GM18511 (cell line): ENCODE results near the gene WDR11.
A peak's percentile ranks its signal among the peaks of the same experiment; 100 is the strongest.

Experiments used
- ATAC-seq: cut with Tn5 transposase; IDR thresholded peaks from one replicate; pipeline ENCODE4 v1.9.1; 2021; ENCODE audit warnings: mild to moderate bottlenecking, moderate library complexity; ENCODE audit not compliant: unreplicated experiment

Gene WDR11

DNA sequence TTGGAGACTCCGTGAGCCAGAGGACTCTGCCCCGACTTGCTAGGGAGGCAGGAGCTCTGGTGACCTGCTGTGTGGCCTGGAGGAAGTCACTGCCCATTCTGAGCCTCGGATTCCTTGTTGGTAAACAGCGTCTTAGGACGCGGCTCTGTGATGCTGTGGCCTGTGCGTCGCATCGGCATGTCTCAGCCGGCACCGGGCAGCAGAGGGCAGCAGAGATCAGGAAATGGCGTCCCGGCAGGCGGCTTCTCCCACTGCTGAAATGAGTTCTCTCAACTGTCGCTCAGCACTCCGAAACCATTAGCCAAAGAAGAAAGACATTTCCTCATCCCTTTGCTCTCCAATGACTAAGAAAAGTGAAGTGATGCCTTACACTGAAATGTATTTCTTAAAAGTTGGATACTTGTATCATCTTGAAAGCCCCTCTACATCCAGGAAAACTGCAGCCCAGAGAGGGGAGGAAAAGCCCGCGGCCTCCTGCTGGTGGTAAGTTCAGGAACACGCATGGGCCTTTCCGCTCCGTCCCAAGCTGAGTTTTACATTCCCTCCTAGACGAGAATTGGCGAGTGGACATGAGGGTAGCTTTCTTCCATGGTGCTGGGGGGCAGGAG is 91.7 kb downstream of the WDR11 start:
- peak; percentile 95 for ATAC-seq

DNA sequence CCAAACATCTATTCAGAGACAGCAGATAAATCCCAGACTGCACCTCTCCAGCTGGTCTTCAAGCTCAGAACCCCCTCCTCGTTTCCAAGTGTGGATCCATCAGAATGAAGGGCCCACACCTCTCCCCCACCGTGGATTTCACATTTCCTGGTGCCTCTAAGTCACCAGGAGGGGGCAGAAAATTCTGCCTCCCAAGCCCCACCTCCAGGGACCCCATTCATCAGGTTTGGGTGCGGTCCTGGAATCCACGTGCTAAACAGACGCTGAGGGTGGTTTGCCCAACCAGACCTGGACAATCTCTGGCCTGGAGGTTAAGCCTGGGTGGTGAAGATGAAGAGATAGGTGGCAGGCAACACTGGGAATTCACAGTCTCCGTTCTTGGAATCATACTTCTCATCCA is 92.4 kb downstream of the WDR11 start:
- ATAC-seq, result no peak

GRCh38 chr10:120944586-120945125 is 93.5 kb downstream of the WDR11 start:
- no peak for ATAC-seq

DNA sequence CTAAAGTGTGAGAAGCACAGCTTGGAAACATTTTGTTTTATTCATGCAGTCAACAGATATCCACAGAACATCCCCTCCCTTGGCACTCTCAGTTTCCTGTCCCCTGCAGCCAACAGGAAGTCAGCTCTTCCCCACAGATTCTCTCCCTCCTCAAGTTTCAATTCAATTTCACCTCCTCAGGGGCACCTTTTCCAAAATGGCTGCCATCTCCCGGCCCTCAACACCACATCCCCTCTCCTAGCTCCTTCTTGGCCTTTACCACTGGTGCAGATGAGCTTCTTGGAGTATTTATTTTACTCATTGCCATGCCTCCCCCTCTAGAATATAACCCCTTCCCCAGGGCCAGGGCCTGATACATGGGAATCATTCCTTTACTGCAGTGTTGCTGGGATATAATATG is 94.0 kb downstream of the WDR11 start:
- no peak for ATAC-seq

- ATAC-seq, result no peak
Measured at GRCh38 chr10:120945801-120946302, 94.7 kb downstream of the WDR11 start.

GRCh38 chr10:120946497-120946896 is 95.3 kb downstream of the WDR11 start:
- no peak for ATAC-seq

DNA sequence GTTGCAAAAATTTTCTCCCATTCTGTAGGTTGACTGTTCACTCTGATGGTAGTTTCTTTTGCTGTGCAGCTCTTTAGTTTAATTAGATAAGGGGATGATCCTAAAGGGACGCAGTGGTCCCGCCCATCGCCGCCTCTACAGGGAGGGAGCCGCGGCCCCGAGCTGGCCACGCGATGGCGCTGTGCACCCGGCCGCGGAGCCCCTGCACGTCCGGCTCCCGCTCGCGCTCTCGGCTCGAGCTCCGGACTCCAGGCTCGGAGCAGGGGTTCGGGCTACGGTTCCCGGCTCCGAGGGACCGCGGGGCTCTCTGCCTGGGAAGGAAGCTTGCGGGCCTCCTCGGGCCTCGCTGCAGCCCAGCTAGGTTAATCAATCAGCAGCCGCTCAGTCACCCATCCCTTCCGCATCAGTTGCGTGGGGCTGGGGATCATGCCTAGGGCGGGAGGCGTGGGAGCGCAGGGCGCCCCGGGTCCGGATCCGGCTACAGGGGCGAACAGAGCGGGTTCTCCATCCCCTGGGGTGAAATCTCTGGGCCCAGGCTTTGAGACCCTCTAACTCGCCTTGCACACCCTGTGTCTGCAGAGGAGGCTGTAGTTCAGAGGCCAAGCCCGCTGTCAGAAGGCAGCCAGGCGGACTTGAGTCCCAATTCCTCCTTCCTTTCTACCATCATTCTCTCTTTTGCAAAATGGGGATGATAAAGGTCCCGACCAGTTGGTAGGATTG is 97.9 kb downstream of the WDR11 start:
- ATAC-seq, result peak; percentile 93

DNA sequence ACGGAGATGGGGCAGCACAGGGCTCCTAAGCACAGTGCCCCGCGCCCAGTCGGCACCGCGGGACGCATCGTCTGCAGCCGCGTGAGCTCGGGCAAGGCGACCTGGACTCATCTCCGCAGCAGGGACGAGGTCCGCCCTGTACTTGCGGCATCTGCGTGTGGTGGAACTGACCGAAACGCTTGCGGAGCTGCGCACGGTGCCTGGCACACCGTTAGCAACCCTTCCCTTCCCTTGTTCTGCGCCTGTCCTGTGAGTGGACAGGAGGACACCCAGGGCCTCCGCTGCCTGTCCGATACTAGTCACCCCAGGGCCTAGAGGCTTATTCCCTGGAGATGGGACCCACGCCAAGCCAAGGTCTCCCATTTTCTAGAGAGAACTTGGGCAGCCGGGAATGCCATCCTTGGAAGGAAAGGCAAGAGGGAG is 98.5 kb downstream of the WDR11 start:
- peak; percentile 28 for ATAC-seq

GRCh38 chr10:120950051-120950561 is 98.9 kb downstream of the WDR11 start:
- ATAC-seq, result no peak

GRCh38 chr10:120951288-120951687 is 100.1 kb downstream of the WDR11 start:
- ATAC-seq, result no peak

- no peak for ATAC-seq
Measured at GRCh38 chr10:120953897-120954296, 102.7 kb downstream of the WDR11 start.
